HT-29 (cell line): ENCODE measurements around the gene IL1F10. TPM values are rescaled to one million over a fixed set of nuclear protein-coding genes. Genes with fewer than 3 reads are reported as not detected.
A peak's percentile ranks its signal among the peaks of the same experiment; 100 is the strongest.

Experiments used
- DNase-seq: peaks from one replicate; pipeline ENCODE4 v3.0.0-alpha.2; 2015; ENCODE audit warnings: low spot score
- total RNA-seq: library from RNA; depleted of rRNA; stranded (reverse); fragments of >200 nt; shearing (Covaris generic); gene quantifications from 2 replicates; pipeline ENCODE4 v1.2.3, GENCODE V29; 2014; rRNA removed

Gene IL1F10, protein sequence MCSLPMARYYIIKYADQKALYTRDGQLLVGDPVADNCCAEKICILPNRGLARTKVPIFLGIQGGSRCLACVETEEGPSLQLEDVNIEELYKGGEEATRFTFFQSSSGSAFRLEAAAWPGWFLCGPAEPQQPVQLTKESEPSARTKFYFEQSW
- total RNA-seq = 0.42 TPM in 1 of 2 replicates, not detected in the other

DNA sequence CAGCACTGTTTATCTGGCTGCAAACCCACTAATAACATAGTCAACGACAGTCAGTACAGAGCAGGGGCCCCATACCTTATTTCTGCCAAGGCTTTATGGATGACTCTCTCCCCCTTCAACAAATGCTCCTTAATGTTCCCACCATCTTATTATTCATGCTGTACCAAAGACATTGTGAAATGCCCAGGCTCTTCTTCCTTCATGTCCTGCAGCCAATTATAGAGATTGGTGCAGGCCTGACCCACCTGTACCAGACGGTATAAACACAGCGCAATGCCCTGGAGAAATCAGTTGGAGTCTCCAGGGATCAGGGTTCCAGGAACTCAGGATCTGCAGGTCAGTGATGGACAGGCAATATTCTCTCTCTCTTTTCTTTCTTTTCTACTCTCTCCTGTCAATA is at the start of gene IL1F10:
Gene IL1F10 (plus strand): TSS at position 290 of the 400 bp plus-strand sequence. CDS start 4,769 bp downstream, outside the sequence.
- no peak for DNase-seq

DNA sequence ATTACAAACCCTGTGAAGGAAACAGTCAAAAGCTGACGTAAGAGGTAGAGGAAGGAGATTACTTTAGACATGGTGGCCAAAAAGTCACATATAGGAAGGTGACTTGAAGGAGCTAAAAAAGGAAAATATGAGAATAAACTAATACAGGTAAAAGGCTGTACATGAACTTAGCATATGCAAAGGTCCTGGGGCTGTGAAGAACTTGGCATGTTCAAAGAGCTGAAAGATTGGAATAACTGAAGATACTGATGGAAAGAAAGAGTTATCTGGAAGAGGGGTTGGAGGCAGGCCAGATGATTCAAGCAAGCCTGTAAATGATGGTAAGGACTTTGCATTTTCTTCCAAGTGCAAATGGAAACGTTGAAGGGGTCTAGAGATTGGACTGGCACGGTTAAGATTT is 49.3 kb upstream of the IL1F10 start:
- DNase-seq = no peak

DNA sequence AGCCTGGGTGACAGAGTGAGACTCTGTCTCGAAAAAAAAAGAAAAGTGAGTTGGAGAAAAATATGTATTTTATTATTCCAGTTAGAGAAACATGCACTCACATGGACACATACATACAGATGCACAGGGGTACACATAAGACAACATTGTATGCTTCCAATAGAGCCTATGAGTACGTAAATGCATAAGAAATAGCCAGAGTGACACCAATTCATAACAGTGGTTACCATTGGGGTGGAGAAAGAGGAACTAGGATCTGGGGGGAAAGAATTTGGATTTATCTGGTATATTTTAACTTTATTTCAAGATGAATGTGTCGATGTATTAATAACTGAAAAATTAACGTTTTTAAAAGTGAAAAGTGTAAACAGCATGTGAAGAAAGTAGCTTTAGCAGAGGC is 46.5 kb upstream of the IL1F10 start:
- DNase-seq = no peak

DNA sequence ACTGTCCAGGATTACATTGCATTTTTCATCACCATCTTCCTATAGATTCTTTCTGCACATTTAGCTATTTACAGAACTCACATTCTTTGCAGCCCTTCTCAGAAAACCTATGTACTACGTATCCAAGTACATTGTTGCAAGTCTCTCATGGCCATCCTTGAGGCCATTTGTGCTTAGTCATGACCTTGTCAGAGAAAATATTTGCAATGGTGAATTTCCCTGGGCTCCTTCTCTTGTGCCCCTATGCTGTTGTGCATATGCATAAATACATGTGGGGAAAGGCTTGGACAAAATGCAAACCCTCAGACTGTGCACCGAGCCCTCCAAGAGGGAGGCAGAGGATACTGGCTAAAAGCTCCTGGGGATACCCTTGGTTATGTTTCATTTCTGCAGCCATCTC is 43.0 kb upstream of the IL1F10 start:
- no peak for DNase-seq

DNA sequence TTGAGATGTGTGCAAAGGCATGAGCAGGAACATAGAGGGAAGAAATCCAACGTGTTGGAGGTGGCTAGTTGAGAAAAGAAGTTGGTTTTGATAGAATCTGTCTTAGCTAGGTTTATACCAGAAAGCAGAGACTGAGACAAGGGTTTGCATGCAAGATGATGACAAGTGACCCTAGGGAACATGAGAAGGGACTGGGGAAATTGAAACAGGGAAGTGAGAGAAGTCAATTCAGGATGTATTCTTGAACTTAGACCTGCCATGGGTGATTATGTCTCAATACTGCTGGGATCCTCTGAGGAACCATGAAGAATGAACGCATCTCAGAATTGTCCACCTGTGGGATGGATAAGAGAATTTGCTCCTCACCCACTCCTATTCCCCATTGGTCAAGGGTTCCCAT is 42.0 kb upstream of the IL1F10 start:
- no peak for DNase-seq

DNA sequence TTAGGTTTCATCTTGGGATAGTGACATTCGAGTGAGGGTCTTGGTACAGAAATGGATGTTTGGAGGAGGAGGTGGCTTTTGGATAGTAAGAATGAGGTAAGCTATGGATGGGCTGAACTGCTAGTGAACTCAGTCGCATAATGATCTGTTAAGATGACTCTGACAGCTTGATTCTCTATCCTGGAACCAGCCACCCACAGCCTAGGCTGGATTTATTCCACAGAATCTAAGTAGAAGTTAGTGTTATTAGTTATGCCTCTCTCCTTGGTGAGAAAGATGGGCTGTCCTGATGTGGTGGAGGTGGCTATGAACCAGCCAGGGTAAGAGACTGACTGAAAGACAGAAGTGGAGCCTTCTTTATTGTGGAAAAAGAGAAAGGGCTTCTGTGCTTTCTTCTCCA is 40.1 kb upstream of the IL1F10 start:
- no peak for DNase-seq

DNA sequence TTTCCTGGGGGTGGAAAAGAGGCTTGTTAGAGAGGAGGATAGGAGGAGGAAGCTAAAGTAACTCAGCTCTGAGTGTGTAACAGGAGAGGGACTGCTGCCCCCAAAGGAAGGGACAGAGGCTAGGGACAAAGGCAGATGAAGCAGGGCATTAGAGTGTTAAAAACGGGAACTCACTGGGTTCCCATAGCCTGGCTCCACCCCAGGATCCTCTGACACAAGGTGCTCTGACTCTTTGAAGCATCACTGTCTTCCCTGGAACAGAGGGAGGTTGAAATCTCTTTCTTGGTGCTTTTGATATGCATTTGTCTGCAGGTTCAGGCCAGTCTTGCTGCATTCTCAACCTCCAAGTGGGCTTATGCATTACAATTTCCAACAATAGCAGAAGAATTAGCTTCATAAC is 39.7 kb upstream of the IL1F10 start:
- no peak for DNase-seq

DNA sequence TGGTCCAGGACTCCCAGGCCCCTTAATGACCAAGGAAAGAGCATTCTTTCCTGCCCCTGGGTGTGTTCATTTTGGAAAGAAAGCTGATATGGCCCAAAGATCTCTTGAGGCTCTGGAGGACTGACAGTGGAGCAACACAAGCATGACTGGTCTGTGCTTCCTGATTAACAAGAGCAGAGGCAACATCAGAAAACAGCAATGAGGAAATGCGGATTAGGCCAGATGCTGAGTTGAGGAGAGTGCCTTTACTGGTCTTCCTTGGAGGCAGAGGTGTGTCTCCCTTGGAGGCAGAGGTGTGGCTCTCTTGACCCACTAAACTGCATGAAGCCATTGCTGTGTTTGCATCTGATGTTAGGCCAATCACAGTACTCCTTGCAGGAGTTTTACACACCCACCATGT is 35.0 kb upstream of the IL1F10 start:
- DNase-seq = no peak

DNA sequence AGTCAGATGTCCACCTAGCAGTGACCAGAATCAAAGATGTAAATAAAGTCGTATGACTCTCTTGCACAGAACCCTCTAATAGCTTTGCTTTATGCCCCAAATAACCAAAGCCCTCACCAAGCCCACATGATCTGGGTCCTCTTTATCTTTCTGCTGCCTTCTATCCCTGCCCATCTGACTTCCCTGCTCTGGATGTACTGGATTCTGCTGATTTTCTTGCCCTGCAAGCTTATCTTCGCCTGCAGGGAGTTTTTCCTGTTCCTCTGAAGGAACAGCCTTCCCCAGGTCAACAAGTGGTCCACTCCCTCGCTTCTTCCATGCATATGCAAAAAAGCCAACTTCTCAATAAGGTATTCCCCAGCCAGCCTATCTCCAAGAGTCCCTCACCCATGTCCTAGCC is 33.8 kb upstream of the IL1F10 start:
- DNase-seq = no peak

DNA sequence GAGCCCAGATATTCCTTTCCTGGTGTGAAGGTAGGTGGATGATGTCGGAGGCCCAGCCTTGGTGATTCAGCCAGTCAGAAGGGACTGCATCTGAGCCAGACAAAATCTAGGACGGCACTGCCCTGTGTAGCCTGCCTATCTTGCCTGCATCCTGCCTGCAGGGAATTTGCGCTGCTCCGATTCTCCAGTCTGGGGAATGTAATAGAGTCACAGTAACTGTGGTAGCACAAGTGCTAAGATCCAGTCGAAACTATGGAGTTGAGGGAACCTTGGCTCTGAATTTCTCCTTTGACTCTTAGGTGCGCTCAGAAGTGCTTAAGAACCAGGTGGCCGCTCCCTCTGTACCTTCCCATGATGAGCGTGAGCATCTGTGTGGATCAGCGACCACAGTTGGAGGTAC is 31.0 kb upstream of the IL1F10 start:
- no peak for DNase-seq

DNA sequence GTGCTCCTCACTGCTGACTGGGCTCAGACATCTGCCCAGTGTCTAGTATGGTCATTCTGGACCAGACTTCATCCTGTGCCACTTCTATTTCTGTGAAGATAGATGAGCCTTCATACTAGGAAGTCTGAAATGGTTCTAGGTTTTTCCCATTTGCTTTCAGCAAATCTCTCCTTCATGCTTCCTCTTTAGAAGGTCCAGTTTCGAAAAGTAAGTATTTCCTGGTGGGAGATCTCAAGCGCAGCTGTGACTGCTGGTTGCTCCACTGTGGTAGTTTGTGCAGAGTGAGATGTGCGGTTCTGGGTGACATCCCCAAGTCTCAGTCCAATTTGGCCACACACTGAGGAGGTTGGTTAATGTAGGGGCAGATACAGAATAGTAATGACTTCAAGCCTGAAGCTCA is 29.5 kb upstream of the IL1F10 start:
- DNase-seq = no peak

DNA sequence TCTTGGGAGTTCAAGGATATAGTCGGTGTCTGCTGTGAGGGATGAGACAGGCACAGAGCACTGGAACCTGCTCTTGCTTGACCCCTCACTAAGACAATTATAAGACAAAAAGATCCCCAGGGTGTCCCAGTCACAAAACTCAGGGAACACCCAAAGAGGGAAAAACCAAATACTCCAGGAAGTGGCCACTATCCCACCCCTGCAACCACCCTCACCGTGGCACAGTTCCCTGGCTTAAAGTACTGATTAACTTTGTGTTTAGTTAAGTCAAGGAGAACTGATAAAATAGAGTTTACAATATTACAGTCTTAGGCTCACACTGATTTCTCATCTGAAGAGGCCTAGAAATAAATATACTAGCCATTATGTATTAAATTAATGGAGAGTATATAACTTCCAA is 28.6 kb upstream of the IL1F10 start:
- no peak for DNase-seq

DNA sequence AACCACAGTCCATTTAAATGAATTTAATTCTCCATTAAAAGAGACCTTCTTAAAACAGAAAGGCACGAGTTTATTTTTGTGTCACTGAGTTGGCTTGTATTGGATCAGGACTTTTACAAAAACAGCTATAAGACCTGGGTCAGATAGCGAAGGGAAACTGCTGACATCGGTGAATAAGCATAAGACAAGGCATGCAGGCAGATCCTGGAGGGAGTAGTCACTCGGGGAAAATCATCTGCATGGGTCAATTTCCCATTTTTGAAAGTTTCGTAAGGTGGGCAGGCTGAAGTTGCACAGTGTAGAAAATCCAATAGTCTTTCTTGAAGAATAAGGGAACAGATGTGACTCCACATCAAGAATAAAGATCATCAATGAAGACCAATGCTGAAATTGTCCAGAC is 28.1 kb upstream of the IL1F10 start:
- DNase-seq = no peak

DNA sequence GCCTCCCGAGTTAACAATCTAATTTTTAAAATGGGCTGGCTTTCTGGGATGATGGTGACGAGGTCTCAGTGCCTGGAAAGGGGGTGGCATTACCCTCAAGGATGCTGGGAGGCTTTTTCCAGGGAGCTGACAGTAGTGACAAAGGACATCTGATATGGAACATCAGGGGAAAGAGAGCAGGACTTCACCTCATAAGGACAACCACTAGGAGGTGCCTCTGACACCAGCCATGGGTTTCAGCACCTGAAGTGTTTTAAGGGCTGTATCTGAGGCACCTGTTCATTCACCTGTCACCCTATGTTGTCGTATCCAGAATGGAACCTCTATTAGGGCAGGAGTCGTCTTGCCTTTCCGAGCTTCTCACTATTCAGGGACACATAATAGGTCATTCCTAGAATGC is 25.9 kb upstream of the IL1F10 start:
- peak; percentile 54 for DNase-seq

DNA sequence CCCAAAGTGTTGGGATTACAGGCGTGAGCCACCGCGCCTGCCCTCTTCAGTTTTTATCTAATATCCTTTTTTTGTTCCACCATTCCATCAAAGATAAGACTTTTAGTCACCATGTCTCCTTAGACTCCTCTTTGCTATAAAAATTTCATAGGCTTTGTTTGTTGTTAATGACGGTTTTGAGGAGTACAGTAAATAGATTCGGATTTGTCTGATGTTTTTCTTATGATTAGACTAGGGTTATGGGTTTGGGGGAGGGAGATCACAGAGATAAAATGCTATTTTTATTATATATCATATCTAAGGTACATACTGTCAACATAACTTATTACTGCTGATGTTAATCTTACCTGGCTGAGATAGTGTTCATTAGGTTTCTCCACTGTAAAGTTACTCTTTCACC is 21.3 kb upstream of the IL1F10 start:
- no peak for DNase-seq

DNA sequence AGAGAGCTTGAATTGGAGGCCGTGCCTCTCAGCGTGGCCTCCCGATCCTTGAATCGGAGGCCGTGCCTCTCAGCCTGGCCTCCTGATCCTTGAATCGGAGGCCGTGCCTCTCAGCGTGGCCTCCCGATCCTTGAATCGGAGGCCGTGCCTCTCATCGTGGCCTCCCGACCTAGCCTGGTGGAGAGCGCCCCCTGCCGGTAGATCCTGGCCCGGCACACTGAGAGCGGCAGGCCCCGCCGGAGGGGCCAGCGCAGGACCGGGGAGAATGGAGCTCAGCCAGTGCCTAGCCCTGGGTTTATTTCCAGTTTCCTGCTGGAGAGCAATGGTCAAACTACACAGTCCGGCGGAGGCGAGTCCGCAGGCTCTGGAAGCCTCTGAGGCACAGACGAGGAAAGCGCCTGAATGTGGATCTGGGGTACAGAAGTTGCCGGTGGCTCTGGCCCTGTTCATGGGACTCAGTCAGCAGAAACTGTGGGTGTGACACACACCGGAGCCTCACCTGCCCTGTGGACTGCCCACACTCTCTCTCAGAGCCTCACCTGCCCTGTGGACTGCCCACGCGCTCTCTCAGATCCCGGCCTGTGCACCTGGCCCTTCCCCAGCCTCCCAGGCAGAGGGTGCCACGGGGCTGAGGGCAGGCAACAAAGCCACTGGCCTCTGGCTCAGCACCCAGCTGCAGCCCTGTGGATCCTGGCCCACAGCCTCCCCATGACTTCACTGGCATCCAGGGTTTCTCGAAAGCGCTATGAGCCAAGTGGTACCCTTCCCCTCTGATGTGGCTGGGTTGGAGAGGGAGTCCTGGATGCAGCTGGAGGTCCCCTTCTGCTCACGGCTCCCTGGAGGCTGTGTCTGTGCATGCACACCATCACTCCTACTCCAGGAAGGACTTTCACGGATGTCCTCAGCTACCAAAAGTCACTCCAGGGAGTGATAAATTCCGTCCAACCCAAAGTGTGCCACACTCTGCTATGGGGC is 16.6 kb upstream of the IL1F10 start:
- no peak for DNase-seq

DNA sequence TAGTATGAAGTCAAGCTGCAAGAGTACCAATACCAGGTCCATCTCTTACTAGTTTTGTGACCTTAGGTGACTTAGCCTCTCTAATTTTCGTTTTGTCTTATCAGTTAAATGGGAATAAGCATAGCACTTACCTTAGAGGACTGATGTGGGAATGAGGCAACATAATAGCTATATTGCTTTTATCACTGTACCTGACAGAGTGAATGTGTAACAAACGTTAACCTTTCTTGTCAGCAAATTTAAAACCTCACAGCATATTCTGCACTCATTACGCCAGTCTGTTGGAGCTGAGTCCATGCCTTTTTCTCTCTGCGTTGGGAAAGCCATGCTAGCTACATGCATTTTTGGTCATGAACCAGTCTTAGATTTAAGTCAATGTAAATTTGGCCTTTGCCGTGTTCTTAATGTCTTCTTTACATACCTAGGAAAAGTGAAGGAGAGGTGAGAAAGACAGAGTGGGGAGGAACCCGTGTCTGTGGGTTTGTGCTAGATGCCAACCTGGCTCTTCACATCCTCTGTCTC is 15.3 kb upstream of the IL1F10 start, which contains the start of gene IL36B:
Gene IL36B (minus strand): TSS at position 472 of the 522 bp plus-strand sequence.
- DNase-seq = no peak

DNA sequence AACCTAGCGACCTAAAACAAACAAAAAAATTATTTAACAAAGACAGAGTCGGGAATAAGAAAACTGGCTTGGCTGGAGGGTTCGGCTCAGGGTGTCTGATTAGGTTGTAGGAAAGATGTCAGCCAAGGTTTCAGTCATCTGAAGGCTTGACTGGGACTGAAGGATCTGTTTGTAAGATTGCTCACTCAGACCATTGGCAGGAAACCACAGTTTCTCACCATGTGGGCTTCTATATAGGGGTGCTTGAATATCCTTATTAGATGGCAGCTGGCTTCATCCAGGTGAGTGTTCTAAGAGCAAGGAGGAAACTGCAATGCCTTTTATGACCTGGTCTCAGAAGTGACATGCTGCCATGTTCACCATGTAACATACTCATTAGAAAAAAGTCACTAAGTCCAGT is 14.1 kb upstream of the IL1F10 start:
- no peak for DNase-seq

DNA sequence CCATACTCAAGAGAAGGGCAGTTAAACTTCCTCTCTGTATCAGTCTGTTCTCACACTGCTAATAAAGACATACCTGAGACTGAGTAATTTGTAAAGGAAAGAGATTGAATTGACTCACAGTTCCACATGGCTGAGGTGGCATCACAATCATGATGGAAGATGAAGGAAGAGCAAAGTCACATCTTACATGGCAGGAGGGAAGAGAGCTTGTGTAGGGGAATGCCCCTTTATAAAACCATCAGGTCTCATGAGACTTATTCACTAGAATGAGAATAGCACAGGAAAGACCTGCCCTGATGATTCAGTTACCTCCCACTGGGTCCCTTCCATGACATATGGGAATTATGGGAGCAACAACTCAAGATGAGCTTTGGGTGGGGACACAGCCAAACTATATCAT is 13.7 kb upstream of the IL1F10 start:
- no peak for DNase-seq

DNA sequence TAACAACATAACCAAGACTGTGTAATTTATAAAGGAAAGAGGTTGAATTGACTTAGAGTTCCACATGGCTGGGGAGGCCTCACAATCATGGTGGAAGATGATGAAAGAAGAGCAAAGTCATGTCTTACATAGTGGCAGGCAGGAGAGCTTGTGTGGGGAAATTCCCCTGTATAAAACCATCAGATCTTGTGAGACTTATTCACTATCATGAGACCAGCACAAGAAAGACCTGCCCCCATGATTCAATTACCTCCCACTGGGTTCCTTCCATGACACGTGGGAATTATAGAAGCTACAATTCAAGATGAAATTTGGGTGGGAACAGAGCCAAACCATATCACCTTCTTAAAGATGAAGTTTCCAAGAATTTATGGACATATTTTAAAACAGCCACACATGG is 11.2 kb upstream of the IL1F10 start:
- no peak for DNase-seq

DNA sequence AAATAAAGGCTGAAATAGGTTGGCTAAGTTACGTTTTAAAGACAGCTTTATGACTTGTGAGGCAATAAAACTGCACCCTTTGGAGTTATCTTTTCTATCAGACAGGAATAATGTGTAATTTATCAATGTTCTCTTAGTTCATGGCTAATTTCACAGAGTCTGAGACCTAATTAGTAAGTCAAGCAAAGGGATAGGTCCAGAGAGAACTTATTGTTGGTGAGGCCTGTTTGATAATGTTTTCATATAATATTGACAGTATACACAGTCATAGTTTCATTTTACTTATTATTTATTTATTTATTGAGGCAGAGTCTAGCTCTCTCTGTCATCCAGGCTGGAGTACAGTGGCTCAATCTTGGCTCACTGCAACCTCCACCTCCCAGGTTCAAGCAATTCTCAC is 10.7 kb upstream of the IL1F10 start:
- DNase-seq = peak; percentile 47

DNA sequence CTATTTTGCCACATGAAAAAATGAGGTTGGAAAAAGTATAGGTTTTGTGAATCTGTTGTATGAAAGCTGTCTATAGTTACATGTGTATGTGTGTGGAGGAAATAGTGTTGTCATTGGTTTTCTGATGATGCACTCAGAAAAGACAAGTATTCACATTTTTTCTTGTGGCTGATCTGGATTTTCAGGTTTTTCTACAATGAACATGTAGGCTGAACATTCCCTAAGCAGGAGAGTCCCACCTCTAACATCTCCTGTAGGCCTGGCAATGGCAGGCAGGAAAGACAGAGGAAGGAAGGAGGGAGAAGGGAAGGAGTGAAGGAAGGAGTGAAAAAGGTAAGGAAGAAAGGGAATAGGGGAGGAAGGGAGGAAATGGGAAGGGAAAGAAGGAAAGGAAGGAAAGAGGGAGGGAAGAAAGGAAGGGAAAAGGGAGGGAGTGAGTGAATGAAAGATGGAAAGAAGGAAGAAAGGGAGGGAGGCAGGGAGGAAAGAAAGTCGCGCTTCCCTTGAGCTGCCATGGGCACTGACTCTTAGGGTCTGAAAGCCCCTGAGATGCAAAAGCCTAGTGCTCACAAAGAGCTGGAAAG is 9.3 kb upstream of the IL1F10 start:
- DNase-seq = peak; percentile 56
